A673 (cell line): ENCODE results near the gene DENND6B. TPM values are rescaled to one million over a fixed set of nuclear protein-coding genes. Genes with fewer than 3 reads are reported as not detected.

ENCODE experiments used
- BruUV-seq: library from RNA; stranded (reverse); fragments of 400-500 nt; replicated peaks from 2 replicates; lab custom pipeline; 2021; lab: Mats Ljungman, UMichigan
- CTCF ChIA-PET: fragments of 300-600 bp; sonication (Branson Sonifier 250); formaldehyde crosslinking; loops from one replicate; lab custom pipeline; 2022; ENCODE audit warnings: antibody characterized with exemption; lab: Charles Lee
- POLR2A ChIA-PET: fragments of 300-600 bp; sonication (Branson Sonifier 250); formaldehyde crosslinking; loops from one replicate; lab custom pipeline; 2022; ENCODE audit warnings: antibody characterized with exemption; ENCODE audit not compliant: low non-redundant PET; lab: Charles Lee
- DNase-seq: peaks from one replicate; pipeline ENCODE4 v3.0.0-alpha.2; 2015; ENCODE audit warnings: low spot score
- H3K27ac ChIP-seq: fragments of 200-600 bp; sonication (generic); 2 replicates; pipeline ENCODE4 v1.5.1; 2016; ENCODE audit warnings: mixed run types, low read depth, mild to moderate bottlenecking, mixed read lengths, antibody characterized with exemption, low read length; ENCODE audit not compliant: poor library complexity, severe bottlenecking
- H3K27me3 ChIP-seq: fragments of 200-600 bp; sonication (generic); replicated peaks from 2 replicates; pipeline ENCODE4 v1.6.1; 2017; ENCODE audit warnings: mixed run types, low read depth, mild to moderate bottlenecking, mixed read lengths, antibody characterized with exemption, low read length; ENCODE audit not compliant: insufficient read depth, poor library complexity
- H3K36me3 ChIP-seq: fragments of 200-600 bp; sonication (generic); 2 replicates; pipeline ENCODE4 v1.6.1; 2016; ENCODE audit warnings: mixed run types, mild to moderate bottlenecking, mixed read lengths, antibody characterized with exemption, low read length; ENCODE audit not compliant: insufficient read depth, poor library complexity, severe bottlenecking
- H3K4me1 ChIP-seq: fragments of 200-600 bp; sonication (generic); 2 replicates; pipeline ENCODE4 v1.6.1; 2017; ENCODE audit warnings: mixed run types, mild to moderate bottlenecking, mixed read lengths, antibody characterized with exemption, low read length; ENCODE audit not compliant: insufficient read depth, poor library complexity, severe bottlenecking
- H3K4me3 ChIP-seq: fragments of 200-600 bp; sonication (generic); 2 replicates; pipeline ENCODE4 v1.5.1; 2016; ENCODE audit warnings: low read depth, mixed run types, mild to moderate bottlenecking, mixed read lengths, low read length; ENCODE audit not compliant: poor library complexity, severe bottlenecking
- H3K9me3 ChIP-seq: fragments of 200-600 bp; sonication (generic); 2 replicates; pipeline ENCODE4 v1.6.1; 2016; ENCODE audit warnings: mixed run types, low read depth, mild to moderate bottlenecking, mixed read lengths, antibody characterized with exemption, low read length; ENCODE audit not compliant: poor library complexity, severe bottlenecking
- CTCF ChIP-seq: fragments of 300-800, 200-600 bp; sonication (generic); conservative IDR thresholded peaks from 2 replicates; pipeline ENCODE4 v1.5.1; 2017; ENCODE audit warnings: low read depth, mild to moderate bottlenecking, antibody characterized with exemption, low read length, moderate library complexity, mixed read lengths
- EZH2 ChIP-seq: fragments of 200-600 bp; sonication (generic); IDR thresholded peaks from 2 replicates; pipeline ENCODE4 v1.6.1; 2017; ENCODE audit warnings: borderline replicate concordance, low read depth, mild to moderate bottlenecking, mixed read lengths, antibody characterized with exemption, low read length; ENCODE audit not compliant: poor library complexity, severe bottlenecking
- intact Hi-C: fragments of 100-400 bp; cut with micrococcal nuclease; formaldehyde crosslinking; loops from one replicate; pipeline ENCODE4 v1.10.0; 2022; ENCODE audit not compliant: unreplicated experiment
- total RNA-seq: library from RNA; stranded (reverse); gene quantifications from 2 replicates; pipeline ENCODE4 v1.2.3, GENCODE V29; 2021

DENND6B gene
- total RNA-seq, 1 experiment from 2014 or later = 5.3 TPM

- intact Hi-C loops = no loop called here
- Histone ChIP-seq H3K4me3 (no peak overlapping the region), H3K27ac (no peak overlapping the region), H3K4me1 (peaks cover 15% of the 10 kb centered on the region), H3K9me3 (no peaks in the 10 kb centered on the region), H3K27me3 (no peaks in the 10 kb centered on the region), H3K36me3 (no peaks in the 10 kb centered on the region)
- POLR2A ChIA-PET = no interaction called here
- no peak for DNase-seq
- CTCF ChIA-PET = interaction anchor here (0.6 kb wide), 1 partner anchor 13 kb away, joined by 3 read pairs; no protein-coding TSS in a partner anchor
- BruUV-seq = no TSS peak
- TF ChIP-seq CTCF = no peak
- no peak for TF ChIP-seq EZH2
These were observed 63.7 kb downstream of the DENND6B start for GRCh38 chr22:50262973-50263617.

GRCh38 chr22:50262460-50262911 lies 64.3 kb downstream of the DENND6B start:
- Histone ChIP-seq H3K27ac (no peak overlapping the region), H3K4me1 (peaks cover 11% of the 10 kb centered on the region), H3K27me3 (no peaks in the 10 kb centered on the region), H3K4me3 (peak overlapping the region; percentile 54), H3K36me3 (no peaks in the 10 kb centered on the region), H3K9me3 (no peaks in the 10 kb centered on the region)
- DNase-seq = no peak
- intact Hi-C loops = no loop called here
- TF ChIP-seq EZH2 (no peak), CTCF (no peak)
- no TSS peak for BruUV-seq
- CTCF ChIA-PET = interaction anchor here (0.6 kb wide), 1 partner anchor 14 kb away, joined by 3 read pairs; no protein-coding TSS in a partner anchor
- POLR2A ChIA-PET = no interaction called here

GRCh38 chr22:50261615-50262459 lies 65.0 kb downstream of the DENND6B start, which contains the start of gene MAPK12:
Gene MAPK12 (minus strand): TSS chr22:50261683. CDS start chr22:50261509, 174 bp downstream.
- POLR2A ChIA-PET = no interaction called here
- peaks cover 11% of the 10 kb centered on the region for H3K4me1 ChIP-seq
- no peak for DNase-seq

More at GRCh38 chr22:50261615-50262459, 65.0 kb downstream of the DENND6B start, which contains the start of gene MAPK12:
- intact Hi-C loops = no loop called here
- Histone ChIP-seq H3K36me3 (no peaks in the 10 kb centered on the region), H3K4me3 (peak within 1 kb of the TSS; percentile 54), H3K27ac (peak within 1 kb of the TSS; percentile 75), H3K27me3 (no peaks in the 10 kb centered on the region), H3K9me3 (no peaks in the 10 kb centered on the region)
- BruUV-seq = no TSS peak
- TF ChIP-seq CTCF (no peak), EZH2 (no peak)
- CTCF ChIA-PET = no interaction called here
